COLO668 (cell line): ENCODE data around the gene UBE3C.
"Not testable (repeated sequence)": the region's sequence is repeated elsewhere in the genome, so short reads cannot be mapped to it uniquely, and the experiment has no call there.

Source experiments
- DNase-seq: peaks from one replicate; lab custom pipeline; 2025; ENCODE audit not compliant: unreplicated experiment; lab: John Stamatoyannopoulos, UW

The UBE3C gene

GRCh38 chr7:157129907-157130460 lies 8.7 kb upstream of the UBE3C start:
- no peak for DNase-seq

- not testable (repeated sequence) for DNase-seq
Measured at GRCh38 chr7:157130849-157131248, 7.9 kb upstream of the UBE3C start.

GRCh38 chr7:157132796-157133195 lies 5.9 kb upstream of the UBE3C start:
- DNase-seq, result no peak

GRCh38 chr7:157133304-157133703 lies 5.4 kb upstream of the UBE3C start:
- no peak for DNase-seq

DNA sequence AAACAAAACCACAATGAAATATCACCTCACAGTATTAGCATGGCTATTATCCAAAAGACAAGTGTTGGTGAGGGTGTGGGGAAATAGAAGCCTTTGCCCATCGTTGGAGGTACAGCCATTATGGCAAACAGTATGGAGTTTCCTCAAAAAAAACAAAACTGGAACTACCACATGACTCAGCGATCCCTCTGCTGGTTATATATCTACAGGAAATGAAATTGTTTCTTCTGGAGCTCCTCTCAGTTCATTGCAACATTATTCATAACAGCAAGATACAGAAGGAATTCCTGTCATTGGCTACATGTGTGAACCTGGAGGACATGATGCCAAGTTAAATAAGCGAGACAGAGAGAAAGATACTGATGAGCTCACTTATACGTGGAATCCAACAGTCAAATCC lies 2.4 kb upstream of the UBE3C start:
- no peak for DNase-seq

DNA sequence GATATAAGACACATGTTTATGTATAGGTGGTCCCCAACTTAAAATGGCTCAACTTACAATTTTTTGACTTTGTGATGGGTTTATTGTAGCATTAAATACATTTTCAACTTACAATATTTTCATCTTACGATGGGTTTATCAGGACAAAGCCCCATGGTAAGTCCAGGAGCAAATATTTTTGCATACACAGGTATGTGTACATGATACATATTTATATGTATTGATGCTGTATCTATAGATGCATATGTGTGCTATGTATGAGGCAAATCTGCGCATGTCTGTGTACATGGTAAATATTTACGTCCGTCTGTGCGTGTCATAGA lies 664 bp upstream of the UBE3C start:
- no peak for DNase-seq

GRCh38 chr7:157139111-157139809 lies 534 bp downstream of the UBE3C start:
- peak; percentile 80 for DNase-seq

DNA sequence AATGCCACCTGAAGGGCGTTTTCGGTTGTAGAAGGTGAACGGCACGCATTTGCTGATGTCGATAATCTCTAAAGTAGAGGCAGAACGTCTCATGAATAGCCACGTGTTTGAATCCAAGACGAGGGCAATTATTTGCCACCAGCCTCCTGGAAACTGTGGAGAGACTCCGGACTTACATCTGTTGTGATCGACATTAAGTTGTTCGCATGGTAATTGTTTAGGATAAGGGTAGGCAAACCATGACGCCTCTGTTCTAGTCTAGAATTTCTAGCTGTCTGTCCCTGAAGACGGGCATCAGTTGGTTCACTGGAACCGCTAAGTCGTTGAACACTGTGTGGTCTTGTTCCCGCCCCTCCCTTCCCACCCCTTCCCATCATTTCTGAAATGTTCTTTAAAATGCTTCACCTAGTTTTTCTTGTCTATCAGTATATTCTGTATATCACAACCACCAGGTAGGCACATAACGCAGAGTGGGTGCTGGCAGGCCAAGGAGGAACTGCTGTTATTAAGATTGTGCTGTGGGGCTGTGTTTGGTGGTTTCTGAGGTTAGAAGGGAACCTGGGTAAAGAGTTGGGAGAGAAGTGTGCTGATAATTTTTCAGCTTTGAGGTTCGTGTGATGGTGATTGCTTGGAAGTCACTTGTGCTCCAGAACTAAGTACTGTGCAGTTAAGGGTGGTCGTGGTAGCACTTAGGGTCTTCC lies 1.2 kb downstream of the UBE3C start:
- DNase-seq, result no peak

- DNase-seq, result no peak
Measured at GRCh38 chr7:157140511-157140905, 1.8 kb downstream of the UBE3C start.

- no peak for DNase-seq
Measured at GRCh38 chr7:157141525-157142060, 2.9 kb downstream of the UBE3C start.

GRCh38 chr7:157143788-157144187 lies 5.1 kb downstream of the UBE3C start:
- DNase-seq, result no peak

- no peak for DNase-seq
Measured at GRCh38 chr7:157149317-157149716, 10.6 kb downstream of the UBE3C start.

DNA sequence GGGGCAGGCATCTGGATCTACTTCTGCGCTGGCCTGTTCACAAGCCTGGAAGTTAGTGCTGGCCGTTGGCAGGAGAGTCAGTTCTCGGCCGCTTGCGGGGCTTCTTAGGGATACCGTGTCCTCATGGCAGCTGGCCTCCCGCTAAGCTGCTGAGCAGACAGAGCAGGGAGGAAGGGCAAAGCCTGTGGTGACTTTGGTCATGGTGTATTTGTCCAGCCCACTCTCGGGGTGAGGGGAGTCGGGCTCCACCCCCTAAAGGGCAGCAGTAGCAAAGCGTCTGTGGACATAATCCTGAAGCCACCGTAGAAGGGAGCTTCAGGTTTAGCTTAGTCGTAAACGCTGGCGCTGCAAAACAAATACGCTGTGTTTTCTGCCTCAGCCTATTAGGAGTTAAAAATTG lies 12.2 kb downstream of the UBE3C start:
- peak; percentile 15 for DNase-seq

DNA sequence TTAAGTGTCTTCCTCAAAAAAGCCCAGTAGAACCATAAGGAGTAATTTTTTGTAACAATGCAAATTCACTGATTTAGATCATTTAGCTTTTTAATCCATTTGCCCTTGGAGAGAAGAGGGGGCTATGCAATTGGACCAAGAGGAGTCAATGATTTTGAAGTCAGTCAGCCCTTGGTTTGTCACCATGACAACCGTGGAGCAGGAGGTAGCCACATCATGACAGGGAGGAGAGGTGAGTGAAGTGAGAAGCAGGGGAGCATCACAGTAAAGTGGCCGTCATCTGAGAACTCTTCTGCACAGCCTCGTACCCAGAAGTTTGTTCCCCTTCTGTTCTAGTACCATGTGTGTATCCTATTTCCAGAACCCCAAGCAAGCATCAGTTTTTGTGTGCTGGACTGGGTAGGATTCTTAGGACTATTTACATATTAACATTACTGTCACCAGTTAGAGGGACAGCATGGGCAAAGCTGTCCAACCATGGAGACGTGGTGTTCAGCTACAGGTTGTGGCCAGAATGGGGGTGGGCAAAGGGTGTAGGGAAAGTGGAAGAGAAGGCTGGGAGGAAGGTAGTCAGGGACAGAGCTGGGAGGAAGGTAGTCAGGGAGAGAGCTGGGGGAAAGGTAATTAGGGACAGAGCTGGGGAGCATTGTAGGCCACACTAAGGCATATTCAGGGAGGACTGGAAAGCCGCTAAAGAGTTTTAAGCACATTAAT lies 13.1 kb downstream of the UBE3C start:
- DNase-seq, result no peak

DNA sequence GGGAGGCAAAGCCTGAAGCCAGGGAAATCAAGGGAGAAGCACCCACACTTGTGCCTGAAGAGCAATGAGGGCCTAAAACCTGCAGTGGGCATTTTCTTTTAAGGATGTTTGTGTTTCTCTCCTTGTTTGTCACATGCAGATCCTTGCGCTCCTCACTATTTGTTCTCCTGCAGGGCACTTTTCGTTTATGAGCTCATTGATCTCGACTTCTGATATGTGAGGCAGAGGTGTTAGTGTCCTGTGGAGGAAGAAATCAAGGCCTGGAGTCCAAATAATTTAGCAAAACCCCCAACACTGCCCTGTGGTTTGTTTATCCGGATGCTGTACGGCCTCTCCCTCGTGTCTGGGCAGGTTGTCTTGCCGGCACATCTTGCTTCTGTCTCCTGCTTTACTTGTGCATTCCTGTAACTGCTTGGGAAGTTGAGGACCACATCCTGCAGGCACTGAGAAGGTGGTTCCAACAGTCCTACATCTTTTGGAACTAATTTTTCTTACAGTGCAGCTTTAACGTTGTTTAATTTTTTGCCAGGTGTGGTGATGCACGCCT lies 13.7 kb downstream of the UBE3C start:
- no peak for DNase-seq

DNA sequence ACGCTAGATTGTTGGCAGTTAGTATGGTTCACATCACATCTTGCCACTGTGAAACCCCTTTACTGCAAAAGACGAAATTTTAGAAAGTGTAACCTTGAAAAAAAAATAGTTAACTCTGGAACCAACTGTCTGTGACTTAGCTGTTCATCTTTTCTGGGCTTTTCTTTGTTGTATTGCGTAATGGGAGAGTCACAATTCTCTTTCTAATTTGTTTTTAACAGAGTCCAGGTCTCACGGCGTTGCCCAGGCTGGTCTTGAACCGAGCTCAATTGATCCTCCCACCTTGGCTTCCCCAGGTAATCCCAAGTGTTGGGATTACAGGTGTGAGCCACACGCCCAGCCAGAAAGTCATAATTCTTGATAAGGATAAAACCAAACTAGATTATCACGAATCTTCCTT lies 14.5 kb downstream of the UBE3C start:
- DNase-seq, result no peak

DNA sequence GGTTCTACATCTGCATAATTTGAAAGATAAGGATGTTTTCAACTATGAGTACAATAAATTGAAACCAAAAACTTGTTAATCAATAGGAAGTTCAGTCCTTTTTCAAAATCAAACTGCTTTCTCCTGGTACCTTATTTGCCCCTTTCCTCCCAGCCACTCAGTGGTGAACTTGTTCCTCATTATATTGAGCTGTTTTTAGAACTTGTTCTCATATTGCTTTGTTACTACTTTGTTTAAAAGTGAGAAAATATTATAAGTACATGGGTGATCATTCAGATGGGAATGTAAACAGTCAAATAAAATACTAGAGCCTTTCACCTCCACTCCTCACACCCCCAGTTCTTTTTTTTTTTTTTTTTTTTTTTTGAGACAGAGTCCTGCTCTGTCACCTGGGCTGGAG lies 17.2 kb downstream of the UBE3C start:
- DNase-seq, result no peak

DNA sequence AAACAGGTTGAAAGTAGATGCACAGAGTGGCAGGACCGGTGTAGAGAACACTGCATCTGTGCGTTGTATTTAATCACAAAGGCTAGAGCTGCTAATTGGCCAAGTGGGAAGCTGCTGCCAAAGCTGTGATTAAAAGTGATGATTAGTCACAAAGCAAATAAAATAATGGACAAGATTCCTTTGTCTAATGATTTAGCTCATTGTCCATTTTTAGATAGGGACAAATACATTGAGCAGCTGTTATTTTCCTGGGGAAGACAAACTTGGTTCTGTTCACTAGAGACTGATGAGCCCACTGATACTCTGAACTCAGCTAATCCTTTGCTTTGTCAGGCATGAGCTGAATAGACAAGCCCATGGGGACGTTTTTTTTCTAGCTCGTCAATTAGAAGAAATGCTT lies 19.7 kb downstream of the UBE3C start:
- DNase-seq, result no peak

DNA sequence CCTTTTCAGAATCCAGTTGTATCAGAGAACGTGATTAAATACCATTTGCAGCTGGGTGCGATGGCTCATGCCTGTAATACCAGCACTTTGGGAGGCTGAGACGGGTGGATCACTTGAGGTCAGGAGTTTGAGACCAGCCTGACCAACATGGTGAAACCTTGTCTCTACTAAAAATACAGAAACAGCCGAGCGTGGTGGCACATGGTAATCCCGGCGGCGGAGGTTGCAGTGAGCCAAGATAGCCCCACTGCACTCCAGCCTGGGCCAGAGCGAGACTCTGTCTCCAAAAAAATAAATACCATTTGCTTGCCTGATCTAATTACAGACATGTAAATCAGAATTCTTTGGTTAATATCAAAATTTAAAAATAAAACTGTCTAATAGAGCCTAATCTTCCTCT lies 20.8 kb downstream of the UBE3C start:
- DNase-seq, result not testable (repeated sequence)

GRCh38 chr7:157160433-157160832 lies 21.7 kb downstream of the UBE3C start:
- no peak for DNase-seq

GRCh38 chr7:157165987-157166386 lies 27.3 kb downstream of the UBE3C start:
- DNase-seq, result no peak
